CD4-positive, alpha-beta T cell (primary cell): Measurements from ENCODE around the gene CBL. TPM values are rescaled to one million over a fixed set of nuclear protein-coding genes. Genes with fewer than 3 reads are reported as not detected.

Experiments
- ATAC-seq: fragments of 200-7000 bp; cut with Tn5 transposase; one replicate; pipeline ENCODE4 v1.10.0; 2022; ENCODE audit warnings: mild to moderate bottlenecking; ENCODE audit not compliant: poor library complexity
- CTCF ChIA-PET: fragments of 350-600 bp; sonication (Branson Sonifier 250); formaldehyde crosslinking; loops from one replicate; lab custom pipeline; 2021; ENCODE audit warnings: antibody characterized with exemption, inconsistent platforms; lab: Charles Lee
- POLR2A ChIA-PET: fragments of 350-600 bp; sonication (Branson Sonifier 250); formaldehyde crosslinking; loops from one replicate; lab custom pipeline; 2021; ENCODE audit warnings: antibody characterized with exemption, inconsistent platforms; lab: Charles Lee
- DNase-seq, 14 experiments: peaks; one replicate each; pipeline ENCODE4 v3.0.0-alpha.2; 2013 to 2020; ENCODE audit warnings: mixed read lengths in 2 of 14
- H3K27ac ChIP-seq, 2 donors: one replicate each; pipeline versions ENCODE4 v1.5.1 to v1.7.0; 2013; ENCODE audit warnings: low read length in 2 of 2, low read depth in 1 of 2, mild to moderate bottlenecking in 1 of 2
- H3K27me3 ChIP-seq, 2 experiments: 1 replicate in 1 of 2; 2 replicates in 1 of 2; pipeline versions ENCODE4 v1.6.1 to v1.7.0; 2013; ENCODE audit warnings: low read length in 2 of 2, control low read depth in 1 of 2, mild to moderate bottlenecking in 1 of 2, moderate library complexity in 1 of 2; ENCODE audit not compliant: insufficient read depth in 2 of 2, control insufficient read depth in 1 of 2
- H3K36me3 ChIP-seq: one replicate; pipeline ENCODE4 v1.6.1; 2013; ENCODE audit warnings: low read length, control low read depth; ENCODE audit not compliant: insufficient read depth
- H3K4me1 ChIP-seq: one replicate; pipeline ENCODE4 v1.6.1; 2013; ENCODE audit warnings: low read length, control low read depth; ENCODE audit not compliant: insufficient read depth
- H3K4me3 ChIP-seq: one replicate; pipeline ENCODE4 v1.5.1; 2013; ENCODE audit warnings: mild to moderate bottlenecking, low read length, moderate library complexity
- H3K9me3 ChIP-seq, 2 experiments: 1 replicate in 1 of 2; 2 replicates in 1 of 2; pipeline versions ENCODE4 v1.6.1 to v1.7.0; 2013; ENCODE audit warnings: low read length in 2 of 2, mild to moderate bottlenecking in 2 of 2, control low read depth in 1 of 2, moderate library complexity in 1 of 2; ENCODE audit not compliant: control insufficient read depth in 1 of 2, insufficient read depth in 1 of 2
- H3K27ac Mint-ChIP-seq: one replicate; pipeline ENCODE4 v1.8.0; 2020; ENCODE audit warnings: mixed read lengths
- H3K27me3 Mint-ChIP-seq: one replicate; pipeline ENCODE4 v1.8.0; 2021; ENCODE audit warnings: mixed read lengths
- H3K36me3 Mint-ChIP-seq: one replicate; pipeline ENCODE4 v1.8.0; 2021; ENCODE audit warnings: low read depth, mixed read lengths
- H3K4me1 Mint-ChIP-seq: one replicate; pipeline ENCODE4 v1.8.0; 2021; ENCODE audit warnings: low read depth, mixed read lengths
- H3K4me3 Mint-ChIP-seq: one replicate; pipeline ENCODE4 v1.8.0; 2020; ENCODE audit warnings: mild to moderate bottlenecking, mixed read lengths
- H3K9me3 Mint-ChIP-seq: one replicate; pipeline ENCODE4 v1.8.0; 2020; ENCODE audit warnings: mixed read lengths
- CTCF ChIP-seq: fragments of 200-600 bp; IDR thresholded peaks from one replicate; pipeline ENCODE4 v1.8.0; 2022; ENCODE audit warnings: antibody characterized with exemption, mild to moderate bottlenecking
- intact Hi-C, 2 experiments: fragments of 100-400 bp; cut with DNase I in 1 of 2; cut with micrococcal nuclease in 1 of 2; formaldehyde crosslinking; loops; one replicate each; pipeline versions ENCODE4 v1.15.1 to v1.9.0; 2023 to 2025; cut with DNase I, micrococcal nuclease
- total RNA-seq, 174 experiments: library from RNA in 2 of 174; stranded (reverse) in 2 of 174; gene quantifications; one replicate each; pipeline ENCODE4 v1.2.3 and lab custom pipeline; 2021 to 2026

Gene CBL
- total RNA-seq, 2 experiments from 2014 or later: 19.5 to 20.8 TPM

- H3K4me1 Mint-ChIP-seq: peaks cover 29% of the 10 kb centered on the region
- no peaks in the 10 kb centered on the region for H3K36me3 Mint-ChIP-seq
- intact Hi-C loops: loop anchor here (1.0 to 5.0 kb wide), 5 partner anchors 41 to 155 kb away; partner anchors contain the start of genes NLRX1 (in 2 of the 2) and CBL (in 1 of the 2)
- H3K9me3 Mint-ChIP-seq: no peaks in the 10 kb centered on the region
- ATAC-seq (no peak), DNase-seq (peak in 1 of 14 experiments; percentile 8)
- Histone ChIP-seq H3K9me3 (no peaks in the 10 kb centered on the region), H3K27ac (no peak overlapping the region), H3K4me3 (no peak overlapping the region), H3K36me3 (no peaks in the 10 kb centered on the region), H3K27me3 (peaks cover 3 to 6% of the 10 kb centered on the region in 2 experiments), H3K4me1 (peaks cover 49% of the 10 kb centered on the region)
- peaks cover 13% of the 10 kb centered on the region for H3K27me3 Mint-ChIP-seq
- peak overlapping the region; percentile 37 for H3K4me3 Mint-ChIP-seq
- no peak for TF ChIP-seq CTCF
- ChIA-PET CTCF (interaction anchor here (0.7 to 4.3 kb wide), 9 partner anchors 11 to 126 kb away, joined by 3 to 18 read pairs (median 4); partner anchors contain the start of gene USP2), POLR2A (interaction anchor here (0.6 to 3.7 kb wide), 6 partner anchors 8 to 154 kb away, joined by 3 to 27 read pairs (median 6); partner anchors contain the start of genes CBL and NLRX1)
- no peak overlapping the region for H3K27ac Mint-ChIP-seq
Measured at GRCh38 chr11:119322921-119323531, 116.9 kb downstream of the CBL start.

GRCh38 chr11:119323532-119324033 lies 117.4 kb downstream of the CBL start:
- Mint-ChIP-seq H3K4me1 (peaks cover 27% of the 10 kb centered on the region), H3K36me3 (no peaks in the 10 kb centered on the region), H3K27me3 (peaks cover 11% of the 10 kb centered on the region), H3K4me3 (peak overlapping the region; percentile 69), H3K27ac (no peak overlapping the region), H3K9me3 (no peaks in the 10 kb centered on the region)
- DNase-seq (peak; percentile 68 to 89 (median 80)), ATAC-seq (peak; percentile 33)
- Histone ChIP-seq H3K36me3 (no peaks in the 10 kb centered on the region), H3K9me3 (no peaks in the 10 kb centered on the region), H3K4me3 (no peak overlapping the region), H3K27me3 (peaks cover 1 to 5% of the 10 kb centered on the region in 2 experiments), H3K4me1 (peaks cover 43% of the 10 kb centered on the region), H3K27ac (no peak overlapping the region)
- POLR2A ChIA-PET: interaction anchor here (0.6 to 3.7 kb wide), 5 partner anchors 8 to 154 kb away, joined by 3 to 27 read pairs (median 6); partner anchors contain the start of genes CBL and NLRX1
- TF ChIP-seq CTCF: peak; percentile 86
- intact Hi-C loops: loop anchor here (1.0 to 5.0 kb wide), 5 partner anchors 41 to 155 kb away; partner anchors contain the start of genes NLRX1 (in 2 of the 2) and CBL (in 1 of the 2)
- CTCF ChIA-PET: interaction anchor here (0.7 to 4.3 kb wide), 11 partner anchors 9 to 127 kb away, joined by 3 to 18 read pairs (median 4); partner anchors contain the start of gene CBL

GRCh38 chr11:119324189-119324588 lies 118.0 kb downstream of the CBL start:
- no peak overlapping the region for H3K27ac Mint-ChIP-seq
- intact Hi-C loops: loop anchor here (5.0 kb wide), 1 partner anchor 42 kb away; no protein-coding TSS in a partner anchor

More at GRCh38 chr11:119324189-119324588, 118.0 kb downstream of the CBL start:
- no peaks in the 10 kb centered on the region for H3K36me3 ChIP-seq
- TF ChIP-seq CTCF: no peak
- H3K27me3 ChIP-seq: peaks cover 0 to 2% of the 10 kb centered on the region in 2 experiments
- no peaks in the 10 kb centered on the region for H3K9me3 ChIP-seq
- Mint-ChIP-seq H3K27me3 (peaks cover 6% of the 10 kb centered on the region), H3K9me3 (no peaks in the 10 kb centered on the region), H3K36me3 (no peaks in the 10 kb centered on the region), H3K4me1 (peaks cover 22% of the 10 kb centered on the region), H3K4me3 (no peak overlapping the region)
- peaks cover 37% of the 10 kb centered on the region for H3K4me1 ChIP-seq
- ATAC-seq (no peak), DNase-seq (no peak)
- ChIA-PET POLR2A (interaction anchor here (1.0 to 3.7 kb wide), 4 partner anchors 9 to 155 kb away, joined by 4 to 27 read pairs (median 6); partner anchors contain the start of genes CBL and NLRX1), CTCF (interaction anchor here (0.7 to 4.3 kb wide), 9 partner anchors 9 to 127 kb away, joined by 3 to 18 read pairs (median 5); partner anchors contain the start of gene CBL)
- H3K27ac ChIP-seq: no peak overlapping the region
- H3K4me3 ChIP-seq: no peak overlapping the region
